IMR-90 (cell line): ENCODE data around the gene SPNS1. TPM values are rescaled to one million over a fixed set of nuclear protein-coding genes. Genes with fewer than 3 reads are reported as not detected.

Source experiments
- ATAC-seq: fragments of 200-7000 bp; cut with Tn5 transposase; 2 replicates; pipeline ENCODE4 v1.9.1; 2020; ENCODE audit warnings: low read depth, mild to moderate bottlenecking, moderate library complexity
- BruUV-seq: library from RNA; stranded (reverse); fragments of 400-500 nt; replicated peaks from 2 replicates; lab custom pipeline; 2021; lab: Mats Ljungman, UMichigan
- CTCF ChIA-PET: fragments of 300-600 bp; formaldehyde crosslinking; extraction: SDS; loops from one replicate; lab custom pipeline; 2021; ENCODE audit warnings: antibody characterized with exemption; lab: Yijun Ruan, JAX
- POLR2A ChIA-PET: fragments of 300-600 bp; sonication (Branson Sonifier 250); formaldehyde crosslinking; loops from one replicate; lab custom pipeline; 2022; ENCODE audit warnings: antibody characterized with exemption; ENCODE audit not compliant: unreplicated experiment; lab: Charles Lee
- DNase-seq: peaks from one replicate; pipeline ENCODE4 v3.0.0; 2013
- H2AFZ ChIP-seq: replicated peaks from 2 replicates; pipeline ENCODE3; 2013; ENCODE audit warnings: low read length, mild to moderate bottlenecking; ENCODE audit not compliant: poor library complexity
- H2AK5ac ChIP-seq: 2 replicates; pipeline ENCODE4 v1.6.1; 2013; ENCODE audit warnings: low read depth, low read length, inconsistent platforms
- H2AK9ac ChIP-seq: replicated peaks from 2 replicates; pipeline ENCODE3; 2013; ENCODE audit warnings: mild to moderate bottlenecking, low read depth, low read length, moderate library complexity; ENCODE audit not compliant: poor library complexity
- H2BK120ac ChIP-seq: 2 replicates; pipeline ENCODE4 v1.6.1; 2013; ENCODE audit warnings: low read depth, low read length, inconsistent platforms
- H2BK15ac ChIP-seq: 3 replicates; pipeline ENCODE4 v1.6.1; 2013; ENCODE audit warnings: low read depth, low read length, inconsistent platforms
- H2BK20ac ChIP-seq: 2 replicates; pipeline ENCODE4 v1.6.1; 2013; ENCODE audit warnings: low read depth, mild to moderate bottlenecking, inconsistent platforms, low read length, moderate library complexity
- H2BK5ac ChIP-seq: 2 replicates; pipeline ENCODE4 v1.6.1; 2013; ENCODE audit warnings: mild to moderate bottlenecking, low read depth, low read length, inconsistent platforms; ENCODE audit not compliant: poor library complexity, severe bottlenecking
- H3K14ac ChIP-seq: replicated peaks from 2 replicates; pipeline ENCODE4 v1.6.1; 2013; ENCODE audit warnings: low read depth, low read length, inconsistent platforms
- H3K18ac ChIP-seq: 2 replicates; pipeline ENCODE4 v1.6.1; 2013; ENCODE audit warnings: low read depth, low read length, control low read depth
- H3K23ac ChIP-seq: 2 replicates; pipeline ENCODE4 v1.6.1; 2013; ENCODE audit warnings: low read depth, low read length, inconsistent platforms
- H3K27ac ChIP-seq: 2 replicates; pipeline ENCODE4 v1.5.1; 2013; ENCODE audit warnings: mild to moderate bottlenecking, control low read depth, low read length; ENCODE audit not compliant: insufficient read depth
- H3K27me3 ChIP-seq: 2 replicates; pipeline ENCODE4 v1.6.1; 2013; ENCODE audit warnings: low read length; ENCODE audit not compliant: control insufficient read depth, insufficient read depth
- H3K36me3 ChIP-seq: 2 replicates; pipeline ENCODE4 v1.6.1; 2013; ENCODE audit warnings: low read length, mixed read lengths; ENCODE audit not compliant: control insufficient read depth, insufficient read depth
- H3K4ac ChIP-seq: 2 replicates; pipeline ENCODE4 v1.6.1; 2013; ENCODE audit warnings: low read depth, low read length, inconsistent platforms
- H3K4me1 ChIP-seq: 2 replicates; pipeline ENCODE4 v1.6.1; 2013; ENCODE audit warnings: low read length, mixed read lengths; ENCODE audit not compliant: control insufficient read depth, insufficient read depth
- H3K4me2 ChIP-seq: 2 replicates; pipeline ENCODE4 v1.6.1; 2013; ENCODE audit warnings: low read depth, mild to moderate bottlenecking, control low read depth, low read length, moderate library complexity
- H3K4me3 ChIP-seq: 2 replicates; pipeline ENCODE4 v1.5.1; 2013; ENCODE audit warnings: low read depth, mild to moderate bottlenecking, control low read depth, low read length, moderate library complexity; ENCODE audit not compliant: insufficient read depth
- H3K56ac ChIP-seq: 2 replicates; pipeline ENCODE4 v1.6.1; 2013; ENCODE audit warnings: low read length, inconsistent platforms; ENCODE audit not compliant: insufficient read depth; ENCODE audit errors: extremely low read depth
- H3K79me1 ChIP-seq, 2 experiments: 2 replicates each; pipeline ENCODE4 v1.6.1; 2013; ENCODE audit warnings: low read length in 2 of 2, inconsistent platforms in 1 of 2, low read depth in 1 of 2
- H3K9ac ChIP-seq: 2 replicates; pipeline ENCODE4 v1.6.1; 2013; ENCODE audit warnings: low read depth, low read length, control low read depth
- H3K9me1 ChIP-seq: 2 replicates; pipeline ENCODE4 v1.6.1; 2013; ENCODE audit warnings: low read length, inconsistent platforms; ENCODE audit not compliant: insufficient read depth
- H3K9me3 ChIP-seq: 2 replicates; pipeline ENCODE4 v1.6.1; 2013; ENCODE audit warnings: low read length; ENCODE audit not compliant: control insufficient read depth, insufficient read depth
- H4K20me1 ChIP-seq: 2 replicates; pipeline ENCODE4 v1.6.1; 2013; ENCODE audit warnings: low read length, inconsistent platforms; ENCODE audit not compliant: insufficient read depth
- H4K5ac ChIP-seq: 2 replicates; pipeline ENCODE4 v1.6.1; 2013; ENCODE audit warnings: mild to moderate bottlenecking, low read depth, low read length, control low read depth
- H4K8ac ChIP-seq, 2 experiments: 2 replicates each; pipeline ENCODE4 v1.6.1; 2013; ENCODE audit warnings: low read depth in 2 of 2, low read length in 2 of 2, control low read depth in 1 of 2, inconsistent platforms in 1 of 2
- H4K91ac ChIP-seq: 2 replicates; pipeline ENCODE4 v1.6.1; 2013; ENCODE audit warnings: low read depth, low read length, inconsistent platforms; ENCODE audit not compliant: insufficient read depth
- CTCF ChIP-seq: conservative IDR thresholded peaks from 2 replicates; pipeline ENCODE4 v1.5.1; 2012; ENCODE audit warnings: mild to moderate bottlenecking, low read depth, low read length, improper control_type of control experiment
- NFE2L2 ChIP-seq: fragments of 150-350 bp; IDR thresholded peaks from 2 replicates; pipeline ENCODE4 v1.6.1; 2016; ENCODE audit warnings: low read depth, mild to moderate bottlenecking, low read length
- RAD21 ChIP-seq: IDR thresholded peaks from 2 replicates; pipeline ENCODE4 v1.6.1; 2012; ENCODE audit warnings: low read length, improper control_type of control experiment
- RCOR1 ChIP-seq: IDR thresholded peaks from 2 replicates; pipeline ENCODE4 v1.6.1; 2012; ENCODE audit warnings: mild to moderate bottlenecking, low read length, improper control_type of control experiment; ENCODE audit not compliant: insufficient replicate concordance
- RFX5 ChIP-seq: IDR thresholded peaks from 2 replicates; pipeline ENCODE4 v1.8.0; 2012; ENCODE audit warnings: low read depth, mild to moderate bottlenecking, low read length, moderate library complexity
- WGBS, 2 experiments: methylation state at CpG; one replicate each; pipeline versions ENCODE4 v1.1.5 to v1.1.7; 2013; ENCODE audit warnings: missing lambda C conversion rate in 2 of 2; ENCODE audit not compliant: insufficient read length in 1 of 2; ENCODE audit errors: extremely low coverage in 2 of 2; 5-methylcytosine and 5-hydroxymethylcytosine counted together
- dilution Hi-C: fragments of 300-500 bp; cut with HindIII; formaldehyde crosslinking; loops from one replicate; pipeline ENCODE4 v1.14.3; 2018; ENCODE audit warnings: low sequenced_read_pairs; ENCODE audit not compliant: unreplicated experiment
- in situ Hi-C: fragments of 300-500 bp; cut with MboI; formaldehyde crosslinking; loops from 3 replicates; pipeline ENCODE4 v1.14.3; 2019; ENCODE audit warnings: low sequenced_read_pairs, inconsistent platforms, mixed read lengths
- intact Hi-C: fragments of 100-400 bp; cut with micrococcal nuclease; formaldehyde crosslinking; loops from 2 replicates; pipeline ENCODE4 v1.10.0; 2022
- polyA plus RNA-seq, 3 experiments: library from polyadenylated mRNA; depleted of rRNA; stranded (reverse); fragments of >200 nt; gene quantifications; 2 replicates each; pipeline ENCODE4 v1.2.3, GENCODE V29; 2012; ENCODE audit warnings: low replicate concordance in 1 of 3
- total RNA-seq: library from RNA; depleted of rRNA; stranded (reverse); fragments of >200 nt; gene quantifications from 2 replicates; pipeline ENCODE4 v1.2.3, GENCODE V29; 2012

SPNS1 gene
- total and polyA plus RNA-seq, 2 of the 4 experiments (the other 2 are of a cell fraction) = 4.7 to 37.3 TPM

- H4K20me1 ChIP-seq = peaks cover 9% of the 10 kb centered on the region; the same call in 1 of the 2 replicates
- H3K18ac ChIP-seq = no peak overlapping the region
- in situ Hi-C loops = no loop called here
- no TSS peak for BruUV-seq
- no peak overlapping the region for H2AFZ ChIP-seq
- no peak overlapping the region for H2AK9ac ChIP-seq
- ChIA-PET CTCF (no interaction called here), POLR2A (no interaction called here)
- TF ChIP-seq RCOR1 (no peak), CTCF (no peak), RAD21 (no peak), RFX5 (no peak), NFE2L2 (no peak)
- peaks cover 3% of the 10 kb centered on the region; the same call in 1 of the 2 replicates for H3K27me3 ChIP-seq
- no peak overlapping the region for H3K9ac ChIP-seq
- H2AK5ac ChIP-seq = no peak overlapping the region
- H4K8ac ChIP-seq = no peak overlapping the region
- H3K27ac ChIP-seq = no peak overlapping the region
- no peak overlapping the region for H3K4ac ChIP-seq
- H3K79me1 ChIP-seq = peaks cover 0 to 13% of the 10 kb centered on the region in 2 experiments; a peak in 3 of 4 replicates
- no peak overlapping the region for H4K5ac ChIP-seq
- no peak overlapping the region for H3K4me2 ChIP-seq
- peaks cover 7% of the 10 kb centered on the region for H3K9me1 ChIP-seq
- WGBS, 2 experiments = no CpG with 5 or more reads among the region's 1 CpG
- no peak overlapping the region for H4K91ac ChIP-seq
- H3K23ac ChIP-seq = no peak overlapping the region
- no peak overlapping the region for H2BK20ac ChIP-seq
- dilution Hi-C loops = no loop called here
- H3K9me3 ChIP-seq = no peaks in the 10 kb centered on the region
- no peak overlapping the region for H2BK5ac ChIP-seq
- no peak overlapping the region for H2BK15ac ChIP-seq
- H3K36me3 ChIP-seq = no peaks in the 10 kb centered on the region
- H2BK120ac ChIP-seq = no peak overlapping the region
- ATAC-seq (no peak), DNase-seq (no peak)
- H3K4me1 ChIP-seq = peaks cover 2% of the 10 kb centered on the region; the same call in 1 of the 2 replicates
- no peak overlapping the region for H3K14ac ChIP-seq
- H3K4me3 ChIP-seq = no peak overlapping the region
- H3K56ac ChIP-seq = no peak overlapping the region
- intact Hi-C loops = loop anchor here (5.0 kb wide), 1 partner anchor 66 kb away; the partner anchor contains the start of gene SH2B1
Observed at GRCh38 chr16:28927815-28928214, 46.8 kb upstream of the SPNS1 start.
